C4-2B (cell line): ENCODE data around the gene FOCAD.

Experiments used
- H3K27ac ChIP-seq: fragments of 450-650 bp; 2 replicates; pipeline ENCODE4 v1.5.1; 2017
- ZFX ChIP-seq: fragments of 450-650 bp; IDR thresholded peaks from 2 replicates; pipeline ENCODE4 v1.6.1; 2017
- TF ChIP-seq, protein P1 (sequence below): fragments of 450-650 bp; conservative IDR thresholded peaks from 2 replicates; pipeline ENCODE4 v1.5.1; 2017; ENCODE audit warnings: mild to moderate bottlenecking

FOCAD gene

GRCh38 chr9:20754556-20754955, 70.5 kb downstream of the FOCAD start:
- H3K27ac ChIP-seq, result no peak overlapping the region
- TF ChIP-seq, protein P1, sequence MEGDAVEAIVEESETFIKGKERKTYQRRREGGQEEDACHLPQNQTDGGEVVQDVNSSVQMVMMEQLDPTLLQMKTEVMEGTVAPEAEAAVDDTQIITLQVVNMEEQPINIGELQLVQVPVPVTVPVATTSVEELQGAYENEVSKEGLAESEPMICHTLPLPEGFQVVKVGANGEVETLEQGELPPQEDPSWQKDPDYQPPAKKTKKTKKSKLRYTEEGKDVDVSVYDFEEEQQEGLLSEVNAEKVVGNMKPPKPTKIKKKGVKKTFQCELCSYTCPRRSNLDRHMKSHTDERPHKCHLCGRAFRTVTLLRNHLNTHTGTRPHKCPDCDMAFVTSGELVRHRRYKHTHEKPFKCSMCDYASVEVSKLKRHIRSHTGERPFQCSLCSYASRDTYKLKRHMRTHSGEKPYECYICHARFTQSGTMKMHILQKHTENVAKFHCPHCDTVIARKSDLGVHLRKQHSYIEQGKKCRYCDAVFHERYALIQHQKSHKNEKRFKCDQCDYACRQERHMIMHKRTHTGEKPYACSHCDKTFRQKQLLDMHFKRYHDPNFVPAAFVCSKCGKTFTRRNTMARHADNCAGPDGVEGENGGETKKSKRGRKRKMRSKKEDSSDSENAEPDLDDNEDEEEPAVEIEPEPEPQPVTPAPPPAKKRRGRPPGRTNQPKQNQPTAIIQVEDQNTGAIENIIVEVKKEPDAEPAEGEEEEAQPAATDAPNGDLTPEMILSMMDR, result no peak
- no peak for TF ChIP-seq ZFX

DNA sequence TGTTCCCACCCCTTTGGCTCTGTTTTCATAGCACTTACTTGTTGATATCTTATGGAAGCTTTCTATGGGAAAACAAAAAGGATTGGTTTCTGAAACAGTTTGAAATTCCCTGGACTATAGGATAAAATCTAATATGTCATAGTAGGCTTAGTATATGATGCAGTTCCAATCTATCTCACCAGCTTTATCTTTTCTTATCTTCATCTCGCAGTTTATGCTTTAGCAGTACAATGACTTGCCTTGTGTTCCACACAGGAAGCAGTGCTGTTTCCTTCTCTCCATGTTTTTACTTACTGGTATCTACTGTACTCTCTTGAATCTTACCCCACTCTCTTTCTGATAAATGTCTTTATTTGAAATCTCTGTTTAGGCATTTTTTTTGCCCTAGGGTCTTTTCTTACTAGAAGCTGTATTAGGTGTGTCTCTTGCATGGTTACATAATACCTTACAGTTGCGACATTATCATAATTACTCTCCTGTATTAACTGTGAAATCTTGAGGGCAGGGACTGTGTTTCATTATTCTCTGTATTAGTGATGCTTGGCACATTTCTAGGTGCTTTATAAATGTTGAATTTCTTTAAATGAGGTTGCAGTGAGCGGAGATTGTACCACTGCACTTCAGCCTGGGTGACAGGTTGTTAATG, 76.3 kb downstream of the FOCAD start:
- TF ChIP-seq, protein P1, result no peak
- no peak for TF ChIP-seq ZFX
- no peak overlapping the region for H3K27ac ChIP-seq

DNA sequence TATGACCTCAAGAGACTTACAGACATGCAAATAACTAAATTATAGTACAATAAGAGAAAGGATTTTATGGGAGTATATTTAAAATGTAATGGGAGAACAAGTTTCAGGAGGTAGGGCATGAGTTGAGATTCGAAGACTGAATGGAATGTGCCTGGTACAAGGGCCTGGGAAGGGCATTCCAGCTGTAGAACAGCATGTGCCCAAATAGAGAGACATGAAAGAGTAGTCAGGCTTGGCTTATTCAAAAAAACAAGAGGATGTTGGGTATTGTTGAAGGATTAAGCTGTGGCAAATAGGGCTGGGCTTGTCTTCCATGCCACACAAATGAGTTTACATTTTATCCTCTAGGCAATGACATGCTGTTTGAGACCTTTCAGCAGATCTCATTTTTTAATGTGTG, 86.9 kb downstream of the FOCAD start:
- no peak for TF ChIP-seq ZFX
- H3K27ac ChIP-seq, result no peak overlapping the region

DNA sequence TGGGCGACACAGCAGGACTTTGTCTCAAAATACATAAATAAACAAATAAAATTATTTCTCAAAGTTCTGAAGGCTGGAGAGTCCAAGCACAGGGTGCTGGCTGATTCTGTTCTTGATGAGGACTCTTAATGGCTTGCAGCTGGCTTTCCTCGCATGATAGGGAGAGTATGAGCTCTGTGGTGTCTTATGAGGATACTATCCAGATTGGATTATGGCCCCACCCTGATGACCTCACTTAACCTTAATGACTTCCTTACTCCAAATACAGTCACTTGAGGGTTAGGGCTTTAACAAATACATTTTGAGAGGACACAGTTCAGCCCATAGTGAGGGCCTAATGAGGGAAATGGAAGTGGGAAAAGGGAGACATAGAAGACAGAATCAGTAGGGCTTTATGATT, 87.7 kb downstream of the FOCAD start:
- H3K27ac ChIP-seq, result no peak overlapping the region
- TF ChIP-seq, protein P1, result no peak
- TF ChIP-seq ZFX, result no peak

- H3K27ac ChIP-seq, result no peak overlapping the region
These were observed 91.6 kb downstream of the FOCAD start for GRCh38 chr9:20775683-20776082.

DNA sequence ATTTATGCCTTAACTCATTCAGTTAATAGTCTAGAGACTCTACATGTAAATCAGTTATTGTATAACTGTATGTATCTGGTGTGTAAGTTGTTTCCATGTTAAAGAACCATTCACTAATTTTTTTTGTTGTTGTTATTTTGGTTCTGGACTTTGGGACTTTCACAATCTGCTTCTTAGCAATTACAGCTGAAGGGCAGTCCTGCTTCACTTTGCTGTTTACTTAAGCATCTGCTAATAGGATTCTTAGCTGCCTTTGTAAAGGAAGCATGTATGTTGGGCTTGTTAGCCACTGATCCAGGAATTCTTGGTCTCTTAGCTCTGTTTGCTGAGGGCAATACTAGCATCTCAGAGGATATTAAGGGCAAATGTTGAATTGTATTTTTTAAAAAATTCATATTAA, 97.0 kb downstream of the FOCAD start:
- no peak for TF ChIP-seq ZFX
- TF ChIP-seq, protein P1, result no peak

More at GRCh38 chr9:20775683-20776082, 91.6 kb downstream of the FOCAD start:
- TF ChIP-seq, protein P1, result no peak
- TF ChIP-seq ZFX, result no peak

GRCh38 chr9:20782289-20782688, 98.2 kb downstream of the FOCAD start:
- no peak for TF ChIP-seq ZFX
- TF ChIP-seq, protein P1, result no peak
- no peak overlapping the region for H3K27ac ChIP-seq

More for the DNA sequence above, 97.0 kb downstream of the FOCAD start:
- no peak overlapping the region for H3K27ac ChIP-seq
